Measurements from ENCODE around the gene CES5A.

GRCh38 chr16:55913716-55914115 lies 38.5 kb upstream of the CES5A start:
- no peak for TF ChIP-seq CTCF (IDR thresholded peaks at IDR 0.05; ENCODE audit: low read length)
- no peak for TF ChIP-seq EZH2 (IDR thresholded peaks at IDR 0.05; ENCODE audit: borderline replicate concordance, low read length)
